UCSD-AML1 (cell line): Measurements from ENCODE around the gene SYT1.
"Not testable (repeated sequence)": the region's sequence is repeated elsewhere in the genome, so short reads cannot be mapped to it uniquely, and the experiment has no call there.

Experiments
- DNase-seq: peaks from one replicate; lab custom pipeline; 2025; ENCODE audit not compliant: unreplicated experiment; lab: John Stamatoyannopoulos, UW

SYT1 gene

DNA sequence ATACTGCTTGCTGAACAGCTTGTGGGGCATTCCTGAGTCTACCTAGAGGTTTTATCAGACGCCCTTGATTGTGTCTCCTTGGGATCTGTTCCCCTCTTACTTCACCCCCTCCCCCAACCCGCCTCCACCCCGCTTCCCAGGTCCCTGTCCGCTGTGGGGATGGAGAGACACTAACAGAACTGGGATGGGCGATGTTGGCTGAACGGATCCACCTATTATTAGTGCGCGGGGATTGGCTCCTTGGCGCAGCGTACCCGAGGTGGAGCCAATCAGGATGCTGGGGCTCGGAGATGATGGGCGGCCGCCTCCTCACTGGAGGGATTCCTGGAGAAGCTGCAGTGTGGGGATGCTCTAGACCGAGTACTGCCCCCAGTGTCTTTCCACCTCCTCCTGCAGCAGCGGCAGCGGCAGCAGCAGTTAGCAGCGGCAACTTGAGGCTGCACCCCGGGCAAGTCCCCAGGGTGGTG lies at the start of gene SYT1:
SYT1 (plus strand) TSS at position 372 of the 467 bp plus-strand sequence.
- no peak for DNase-seq

DNA sequence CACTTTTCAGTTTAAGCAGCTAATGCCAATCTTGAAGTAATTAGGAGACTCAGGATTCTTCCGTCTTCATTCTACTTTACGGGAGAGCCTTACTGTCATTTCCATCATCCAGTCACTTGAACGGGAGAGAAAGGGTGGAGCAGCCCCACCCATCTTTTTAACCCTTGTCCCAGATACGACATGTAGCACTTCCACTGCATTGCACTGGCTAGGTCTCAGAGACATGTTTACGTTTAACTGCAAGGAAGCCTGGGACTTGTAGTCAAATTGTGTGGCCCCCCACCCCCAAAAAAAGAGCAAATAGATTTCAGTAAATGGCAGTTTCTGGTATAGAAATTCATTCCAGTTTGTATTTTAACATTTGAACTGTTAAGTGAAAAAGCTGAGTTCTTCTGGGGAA lies 46.1 kb upstream of the SYT1 start:
- DNase-seq, result no peak

DNA sequence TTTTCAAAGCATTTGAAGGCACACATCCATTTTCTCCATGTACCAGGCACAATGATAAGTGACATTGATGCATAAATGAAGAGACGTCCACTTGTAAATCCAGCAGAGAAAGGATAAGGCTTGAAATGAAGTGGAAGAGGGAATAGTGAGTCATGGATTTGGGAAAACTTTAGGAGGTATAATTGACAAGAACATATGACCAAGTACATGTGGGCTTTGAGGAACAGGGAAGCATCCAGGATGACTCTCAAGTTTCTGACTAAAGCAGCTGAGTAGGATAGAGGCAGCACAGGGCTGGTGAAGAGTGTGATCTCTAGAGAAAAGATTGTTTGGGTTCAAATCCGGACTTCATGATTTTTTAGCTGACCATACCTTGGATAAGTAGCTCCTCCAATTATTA lies 43.6 kb upstream of the SYT1 start:
- no peak for DNase-seq

DNA sequence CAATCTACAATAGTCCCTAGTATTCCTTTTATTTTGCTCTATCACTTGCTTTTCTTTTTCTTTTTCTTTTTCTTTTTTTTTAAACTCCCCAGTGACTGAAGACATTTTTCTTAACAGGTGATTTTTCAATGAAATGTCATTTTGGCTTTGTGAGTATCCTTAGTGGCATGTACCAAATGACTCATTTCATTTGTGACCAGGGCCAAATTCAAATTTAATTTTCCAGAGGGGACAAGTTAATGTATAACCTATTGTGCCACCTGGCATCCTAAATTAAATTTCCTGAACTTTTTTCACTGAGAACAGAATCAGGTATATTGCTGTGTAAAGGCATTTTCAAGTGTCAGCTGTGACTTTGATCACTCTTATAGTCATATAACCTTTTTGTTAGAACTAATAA lies 39.7 kb upstream of the SYT1 start:
- no peak for DNase-seq

DNA sequence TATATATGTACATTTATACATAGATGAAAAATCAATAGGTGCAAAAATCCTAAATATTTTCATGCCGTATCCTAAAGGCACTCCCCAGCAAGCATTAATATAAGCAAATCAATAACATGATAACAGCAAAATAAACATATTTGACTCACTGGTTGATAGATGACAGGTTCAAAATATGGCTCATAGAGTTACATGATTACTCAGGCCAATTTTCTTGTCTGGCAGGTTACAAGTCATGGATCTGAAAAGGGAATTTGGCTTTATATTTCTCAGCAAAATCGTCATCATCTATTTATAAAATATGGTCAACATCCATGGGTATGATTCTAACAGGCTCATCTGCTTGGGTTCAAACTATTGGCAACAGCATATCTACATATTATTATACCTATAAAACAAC lies 34.9 kb upstream of the SYT1 start:
- no peak for DNase-seq

DNA sequence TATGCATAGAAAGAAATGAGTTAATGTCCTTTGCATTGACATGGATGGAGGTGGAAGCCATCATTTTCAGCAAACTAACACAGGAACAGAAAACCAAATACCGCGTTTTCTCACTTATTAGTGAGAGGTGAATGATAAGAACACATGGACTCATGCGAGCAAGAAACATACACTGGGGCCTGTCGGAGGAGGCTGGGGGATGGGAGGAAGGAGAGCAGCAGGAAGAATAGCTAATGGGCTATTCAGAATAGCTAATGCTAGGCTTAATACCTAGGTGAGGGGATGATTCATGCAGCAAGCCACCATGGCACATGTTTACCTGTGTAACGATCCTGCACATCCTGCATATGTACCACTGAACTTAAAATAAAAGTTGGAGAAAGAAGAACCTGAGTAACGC lies 29.1 kb upstream of the SYT1 start:
- no peak for DNase-seq

DNA sequence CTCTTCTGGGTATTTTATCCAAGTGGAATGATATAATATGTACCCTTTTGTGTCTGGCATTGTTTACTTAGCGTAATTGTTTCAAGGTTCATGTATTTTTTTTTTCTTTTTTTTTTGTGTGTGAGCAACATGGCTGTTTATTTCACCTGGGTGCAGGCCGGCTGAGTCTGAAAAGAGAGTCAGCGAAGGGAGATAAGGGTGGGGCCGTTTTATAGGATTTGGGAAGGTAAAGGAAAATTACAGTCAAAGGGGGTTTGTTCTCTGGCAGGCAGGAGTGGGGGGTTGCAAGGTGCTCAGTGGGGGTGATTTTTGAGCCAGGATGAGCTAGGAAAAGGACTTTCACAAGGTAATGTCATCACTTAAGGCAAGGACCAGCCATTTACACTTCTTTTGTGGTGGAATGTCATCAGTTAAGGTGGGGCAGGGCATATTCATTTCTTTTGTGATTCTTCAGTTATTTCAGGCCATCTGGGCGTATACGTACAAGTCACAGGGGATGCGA lies 24.0 kb upstream of the SYT1 start:
- DNase-seq, result not testable (repeated sequence)

DNA sequence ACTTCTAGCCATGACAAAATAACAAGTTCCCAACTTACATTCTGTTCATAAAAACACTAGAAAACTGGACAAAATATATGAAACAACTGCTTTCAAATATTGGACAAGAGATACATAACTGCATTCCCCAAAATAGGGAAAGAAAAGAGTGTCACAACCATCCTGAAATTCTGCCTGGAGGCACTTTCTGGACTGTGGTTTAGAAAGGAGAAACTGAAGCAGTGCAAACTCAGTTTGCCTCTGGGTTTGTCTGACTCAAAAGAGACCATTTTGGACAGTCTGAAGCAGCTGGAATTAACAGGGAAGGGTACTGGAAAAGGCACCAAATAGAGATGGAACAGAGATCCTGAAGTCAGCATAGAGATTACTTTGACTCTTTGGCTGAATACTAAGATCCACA lies 11.3 kb upstream of the SYT1 start:
- DNase-seq, result no peak

DNA sequence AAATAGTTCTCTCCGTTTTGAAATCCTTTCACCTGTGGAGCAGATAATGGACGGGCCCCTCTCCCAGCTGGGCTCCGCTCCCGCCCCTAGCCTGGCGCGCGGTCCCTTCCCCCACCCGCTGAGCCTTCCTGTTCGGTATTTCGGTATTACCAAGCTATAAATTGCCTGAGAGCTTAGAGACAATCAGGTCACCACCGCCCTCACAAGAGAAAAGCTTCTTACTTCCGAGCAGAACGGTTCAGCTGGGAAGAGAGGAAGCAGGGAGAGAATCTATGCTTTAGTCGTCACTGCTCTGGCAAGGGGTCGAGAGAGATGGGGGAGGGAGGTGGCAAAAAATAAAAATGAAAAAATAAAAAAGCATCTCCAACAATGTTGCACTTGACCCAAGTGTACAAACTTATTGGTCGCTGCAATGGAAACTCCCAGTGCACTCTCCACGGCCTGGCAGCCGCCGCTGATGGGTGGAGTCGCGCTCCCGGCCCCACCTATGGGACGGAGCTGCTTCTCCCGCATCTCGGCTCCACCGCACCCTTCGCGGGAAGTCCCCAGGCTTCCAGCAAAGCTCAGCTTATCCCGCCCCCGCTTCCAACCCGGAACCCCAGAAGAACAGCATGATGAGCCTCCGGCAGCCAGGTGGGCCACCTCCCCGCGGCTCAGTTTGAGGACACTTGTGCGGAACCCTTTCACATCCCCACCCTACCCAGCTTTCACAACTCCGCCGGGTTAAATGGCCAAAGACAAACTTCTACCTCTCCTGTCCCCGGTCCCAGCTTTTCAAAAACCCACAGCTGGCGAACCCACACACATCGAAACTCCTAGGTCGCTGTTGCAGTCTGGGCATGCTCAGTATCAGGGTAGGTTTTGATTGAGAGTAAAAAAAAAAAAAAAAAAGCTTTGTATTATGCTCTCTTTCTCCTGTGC lies 832 bp upstream of the SYT1 start:
- no peak for DNase-seq

DNA sequence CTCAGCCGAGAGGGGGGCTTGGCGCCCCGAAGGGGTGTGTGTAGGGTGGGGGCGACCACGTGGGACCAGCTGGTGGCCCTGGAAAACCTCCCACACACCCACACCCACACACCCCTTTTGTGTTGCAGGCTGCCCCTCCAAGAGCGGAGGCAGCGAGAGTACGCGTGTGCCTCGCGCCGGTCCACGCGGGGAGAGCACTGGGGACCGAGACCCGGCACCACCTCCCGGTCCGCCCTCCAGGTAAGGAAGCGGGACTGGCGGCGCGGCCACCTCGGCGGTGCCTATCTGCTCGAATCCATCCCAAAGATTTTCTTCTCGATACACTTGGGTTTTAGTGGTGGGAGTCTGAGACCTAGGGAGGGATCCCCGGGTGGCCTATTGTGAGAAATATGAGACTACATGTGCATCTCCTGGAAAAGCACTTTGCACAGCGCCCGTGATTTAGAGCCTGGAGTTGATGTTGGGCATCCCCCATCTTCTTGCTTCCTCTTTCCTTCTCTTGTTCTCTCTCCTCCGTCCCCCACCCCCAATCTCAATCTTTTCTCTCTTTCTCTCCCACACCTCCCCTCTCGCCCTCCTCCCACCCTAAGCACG lies 393 bp downstream of the SYT1 start:
- DNase-seq, result no peak

DNA sequence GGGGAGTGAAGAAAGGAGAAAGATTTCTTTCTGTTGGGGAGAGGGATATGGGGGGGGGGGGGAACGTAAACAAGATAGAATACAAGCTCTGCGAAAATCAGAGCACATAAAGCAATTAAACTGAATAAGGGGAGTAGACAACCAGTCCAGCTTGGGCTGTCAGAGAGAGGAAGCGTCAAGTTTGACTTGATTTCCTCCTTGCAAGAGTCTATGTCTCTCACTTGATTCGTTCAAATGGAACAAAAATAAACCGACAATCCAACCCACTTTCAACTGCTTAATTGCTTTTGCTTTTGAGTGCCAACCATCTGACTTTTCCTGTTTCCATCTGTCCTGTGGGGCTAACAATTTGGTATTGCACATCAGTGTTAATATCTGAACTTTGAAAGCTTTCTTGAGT lies 942 bp downstream of the SYT1 start:
- no peak for DNase-seq

DNA sequence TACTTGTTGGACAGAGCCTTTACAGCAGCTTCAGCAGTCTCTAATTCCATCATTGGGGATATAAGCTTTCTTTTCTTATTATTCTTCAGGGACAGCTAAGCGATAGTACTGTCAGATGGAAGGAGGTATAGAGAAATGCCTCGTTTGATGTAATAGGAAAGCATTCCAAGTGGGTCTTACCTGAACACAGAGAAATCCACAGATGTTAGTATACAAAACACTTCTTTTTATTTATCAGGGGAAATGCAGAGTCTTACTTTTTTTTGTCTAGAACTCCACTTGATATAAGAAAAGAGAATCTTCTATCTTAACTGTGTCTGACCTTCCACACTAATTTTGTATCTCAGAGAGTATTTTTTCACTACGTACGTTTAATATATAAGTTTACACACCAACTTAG lies 1.9 kb downstream of the SYT1 start:
- DNase-seq, result no peak

DNA sequence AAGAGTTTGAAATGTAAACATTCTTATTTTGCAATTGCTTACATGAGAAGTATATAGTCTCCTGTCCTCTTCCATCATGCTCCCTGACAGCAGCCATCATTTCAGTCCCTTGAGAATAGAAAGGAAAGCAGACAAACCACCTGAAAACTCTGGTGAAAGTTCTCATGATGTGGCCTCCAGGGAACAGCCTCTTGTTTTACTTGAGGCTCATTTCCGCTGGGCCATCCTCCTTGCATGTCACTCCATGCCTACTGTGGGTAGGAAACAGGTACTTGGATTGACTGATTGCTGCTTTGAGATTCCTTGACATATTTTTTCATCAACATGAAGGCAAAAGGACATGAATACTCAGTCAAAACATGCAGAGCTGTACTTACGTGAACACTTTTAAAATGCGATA lies 6.0 kb downstream of the SYT1 start:
- no peak for DNase-seq

DNA sequence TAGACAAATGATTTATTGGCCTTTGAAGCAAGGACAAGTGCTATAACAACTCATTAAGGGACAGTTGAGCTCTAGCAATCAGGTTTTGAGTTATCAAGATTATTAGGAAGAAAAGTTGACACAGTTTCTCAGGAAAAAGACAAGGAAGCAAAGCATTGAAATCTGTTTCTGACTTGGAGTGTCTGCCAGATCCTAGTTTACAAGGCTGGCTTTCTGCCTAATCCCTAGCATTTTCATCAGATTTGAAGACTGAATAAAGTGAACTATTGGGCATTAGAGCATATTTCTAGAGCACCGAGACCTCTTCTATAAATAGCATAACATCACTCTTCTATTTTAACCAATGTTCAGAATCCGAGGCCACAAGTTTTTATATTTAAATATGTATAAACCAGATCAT lies 7.0 kb downstream of the SYT1 start:
- no peak for DNase-seq

DNA sequence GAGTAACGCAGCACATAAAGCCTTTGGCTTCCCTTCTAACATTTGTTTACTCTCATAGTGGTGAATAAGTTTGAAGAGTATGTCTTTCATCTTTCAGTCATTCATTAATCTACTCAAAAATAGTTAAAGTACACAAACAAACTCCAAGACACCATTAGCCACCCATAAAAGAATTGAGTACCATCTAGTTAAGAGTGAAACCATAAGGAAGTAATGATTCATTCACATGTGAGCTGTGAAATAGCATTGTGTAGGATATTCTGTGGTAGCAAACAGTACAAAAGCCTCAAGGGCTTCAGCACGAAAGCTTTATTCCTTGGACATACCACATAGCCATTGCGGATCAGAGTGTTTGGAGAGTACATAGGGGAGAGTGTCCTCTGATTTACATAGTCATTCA lies 13.9 kb downstream of the SYT1 start:
- no peak for DNase-seq

DNA sequence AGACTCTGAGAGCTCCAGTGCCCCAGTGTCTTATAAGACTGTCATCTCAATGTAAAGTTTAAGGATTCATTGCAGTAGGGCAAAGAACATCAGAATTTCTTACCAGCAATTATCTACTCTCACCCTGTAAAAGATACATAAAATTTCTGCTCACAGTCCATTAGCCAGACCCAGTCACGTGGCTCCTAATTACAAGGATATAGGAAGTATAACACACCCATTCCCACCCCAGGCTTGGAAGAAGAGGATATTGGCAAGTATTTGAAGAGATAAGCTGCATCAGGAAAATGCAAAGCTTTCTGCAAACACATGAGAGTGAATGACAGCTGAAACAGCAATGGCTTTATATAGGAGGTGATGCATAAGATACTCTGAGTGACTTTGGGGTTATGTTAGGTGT lies 14.3 kb downstream of the SYT1 start:
- no peak for DNase-seq

DNA sequence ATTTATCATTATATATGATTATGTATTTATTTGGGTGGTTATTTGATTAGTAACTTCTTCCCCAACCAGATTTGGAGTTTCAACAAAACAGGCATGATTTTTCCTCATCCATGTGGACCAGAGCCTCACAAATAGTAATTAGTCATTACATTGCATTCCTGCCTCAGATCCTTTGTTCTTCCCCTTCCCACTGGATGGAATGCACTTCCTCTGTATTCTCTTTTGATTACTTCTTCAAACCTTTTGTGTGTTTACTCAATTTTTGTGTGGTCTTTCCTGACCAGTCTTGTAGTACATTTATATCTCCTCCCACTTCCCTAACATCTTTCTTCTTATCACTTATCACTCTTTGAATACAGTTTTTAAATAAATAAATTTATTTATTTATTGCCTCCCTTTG lies 15.5 kb downstream of the SYT1 start:
- DNase-seq, result no peak

DNA sequence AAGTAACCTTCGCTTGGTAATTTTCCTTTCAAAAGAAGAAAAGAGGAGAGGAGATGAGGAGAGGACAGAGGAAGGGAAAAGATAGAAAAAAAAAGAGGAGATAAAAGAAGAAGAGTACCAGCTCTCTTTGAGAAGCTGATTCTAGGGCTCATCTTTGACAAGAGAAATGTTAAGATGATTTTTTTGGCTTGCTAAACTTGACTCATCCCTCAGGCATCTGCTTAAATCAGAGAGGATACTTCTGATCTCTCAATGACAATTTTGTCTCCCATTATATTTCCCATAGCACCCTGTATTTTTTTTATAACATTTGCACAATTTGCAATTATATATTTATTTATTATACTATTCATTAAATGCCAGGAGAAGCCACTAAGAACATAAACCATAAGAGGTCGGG lies 17.1 kb downstream of the SYT1 start:
- DNase-seq, result no peak

DNA sequence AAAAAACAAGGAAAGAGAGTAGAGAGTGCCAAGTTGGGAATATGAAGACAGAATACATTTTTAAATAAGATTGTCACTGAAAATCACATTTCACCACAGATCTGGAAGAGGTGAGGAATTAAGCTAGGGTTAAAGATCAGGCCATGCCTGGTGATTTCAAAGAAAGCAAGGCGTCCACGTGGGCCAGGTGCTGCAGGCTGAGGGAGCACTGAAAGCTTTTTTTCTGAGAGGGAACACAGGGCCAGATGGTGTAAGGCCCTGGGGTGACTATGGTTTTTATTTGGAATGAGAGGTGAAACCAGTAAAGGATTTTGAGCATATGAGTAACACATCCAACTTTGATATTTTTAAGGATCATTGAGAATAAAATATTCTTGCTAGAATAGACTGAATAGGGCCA lies 20.9 kb downstream of the SYT1 start:
- DNase-seq, result no peak

DNA sequence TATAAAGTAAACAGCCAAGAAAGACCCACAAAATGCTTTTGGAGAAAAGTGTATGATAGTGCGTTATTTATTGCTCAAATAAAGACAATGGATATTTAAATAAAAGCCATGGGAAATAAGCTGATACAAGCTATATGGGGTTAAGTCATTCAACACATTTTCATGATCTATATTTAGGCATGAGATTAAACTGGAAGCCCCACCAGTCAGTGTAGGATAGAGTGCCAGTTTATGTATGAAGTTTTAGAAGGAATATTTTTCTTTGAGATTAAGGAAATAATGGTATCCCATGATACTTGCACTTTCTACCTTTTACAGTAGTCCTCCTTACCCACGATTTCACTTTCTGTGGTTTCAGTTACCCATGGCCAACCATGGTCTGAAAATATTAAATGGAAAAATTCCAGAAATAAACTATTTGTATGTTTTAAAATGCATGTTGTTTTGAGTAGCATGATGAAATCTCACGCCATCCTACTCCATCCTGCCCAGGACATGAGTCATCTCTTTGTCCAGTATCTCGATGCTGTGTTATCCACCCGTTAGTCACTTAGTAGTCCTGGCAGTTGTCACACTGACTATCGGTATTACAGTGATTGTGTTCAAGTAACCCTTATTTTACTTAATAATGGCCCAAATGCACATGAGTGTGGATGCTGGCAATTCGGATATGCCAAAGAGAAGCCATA lies 22.3 kb downstream of the SYT1 start:
- DNase-seq, result no peak

DNA sequence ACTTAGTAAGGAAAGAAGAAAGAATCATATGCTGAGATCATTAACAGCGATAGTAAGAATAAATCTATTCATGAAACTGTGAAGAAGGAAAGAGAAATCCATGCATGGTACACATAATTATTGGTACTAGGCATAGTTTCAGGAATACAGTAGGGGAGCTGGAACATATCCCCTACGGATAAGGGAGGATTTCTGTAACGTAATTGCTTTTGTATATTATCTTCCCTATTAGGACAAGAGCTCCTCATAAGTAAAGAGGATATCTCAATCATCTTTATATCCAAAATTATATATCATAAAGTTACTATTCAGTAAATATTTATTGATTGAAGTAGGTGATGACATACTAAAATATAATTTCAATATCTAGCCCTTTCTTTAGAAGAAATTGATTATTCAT lies 22.9 kb downstream of the SYT1 start:
- DNase-seq, result no peak

DNA sequence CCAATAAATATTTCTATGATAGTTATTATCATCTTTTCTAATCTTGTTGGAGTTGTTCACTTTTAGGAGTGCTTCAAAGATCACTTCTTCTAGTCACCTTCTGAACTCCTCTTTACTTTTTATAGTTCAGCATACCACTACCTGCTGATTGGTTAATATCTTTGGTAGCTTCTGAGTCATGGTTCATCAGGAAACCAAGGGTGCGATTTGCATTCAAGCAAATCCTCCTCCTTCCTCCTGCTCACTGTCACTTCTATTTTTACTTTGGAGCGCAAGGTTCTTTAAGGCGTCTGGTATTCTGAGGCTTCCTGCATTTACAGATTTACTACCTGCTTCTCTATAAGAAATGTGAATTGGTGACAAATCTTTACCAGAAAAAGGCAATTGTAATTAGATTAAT lies 24.0 kb downstream of the SYT1 start:
- no peak for DNase-seq
